Stimulated activated CD4-positive, alpha-beta T cell treated with anti-CD3 and anti-CD28 coated beads, Interleukin-1b, Interleukin-23, amount 100 ng/mL, for 24 hours (primary cell): Measurements from ENCODE around the gene HYDIN.
A peak's percentile ranks its signal among the peaks of the same experiment; 100 is the strongest.
"Not testable (repeated sequence)": the region's sequence is repeated elsewhere in the genome, so short reads cannot be mapped to it uniquely, and the experiment has no call there.

Experiments used
- DNase-seq, 4 experiments: peaks; one replicate each; pipeline ENCODE4 v3.0.0-alpha.2; 2020; ENCODE audit warnings: low read depth in 4 of 4, low spot score in 1 of 4

Gene HYDIN

GRCh38 chr16:70882311-70882710 lies 348.2 kb downstream of the HYDIN start:
- not testable (repeated sequence) for DNase-seq

GRCh38 chr16:70877895-70878294 lies 352.6 kb downstream of the HYDIN start:
- DNase-seq = not testable (repeated sequence)

GRCh38 chr16:70876442-70876841 lies 354.1 kb downstream of the HYDIN start:
- DNase-seq = not testable (repeated sequence)

GRCh38 chr16:70864698-70865097 lies 365.8 kb downstream of the HYDIN start:
- DNase-seq = not testable (repeated sequence)

- DNase-seq = not testable (repeated sequence)
Observed at GRCh38 chr16:70861996-70862395, 368.5 kb downstream of the HYDIN start.

- DNase-seq = not testable (repeated sequence)
Observed at GRCh38 chr16:70851299-70851698, 379.2 kb downstream of the HYDIN start.

GRCh38 chr16:70823498-70824118 lies 406.9 kb downstream of the HYDIN start:
- DNase-seq = not testable (repeated sequence)

- DNase-seq = not testable (repeated sequence)
Observed at GRCh38 chr16:70822734-70823133, 407.8 kb downstream of the HYDIN start.

- DNase-seq = not testable (repeated sequence)
Observed at GRCh38 chr16:70818088-70818487, 412.4 kb downstream of the HYDIN start.

- DNase-seq = no peak
Observed at GRCh38 chr16:70809392-70810060, 421.0 kb downstream of the HYDIN start.

- DNase-seq = no peak
Observed at GRCh38 chr16:70808371-70808770, 422.2 kb downstream of the HYDIN start.

GRCh38 chr16:70805787-70806186 lies 424.7 kb downstream of the HYDIN start:
- DNase-seq = no peak

GRCh38 chr16:70805380-70805779 lies 425.1 kb downstream of the HYDIN start:
- no peak for DNase-seq

GRCh38 chr16:70804734-70805169 lies 425.8 kb downstream of the HYDIN start:
- DNase-seq = no peak

- no peak for DNase-seq
Observed at GRCh38 chr16:70804153-70804733, 426.3 kb downstream of the HYDIN start.

GRCh38 chr16:70803319-70803718 lies 427.2 kb downstream of the HYDIN start:
- DNase-seq = no peak

GRCh38 chr16:70801611-70802010 lies 428.9 kb downstream of the HYDIN start:
- DNase-seq = no peak

GRCh38 chr16:70800781-70801480 lies 429.6 kb downstream of the HYDIN start, which contains the start of gene VAC14:
TSS of gene VAC14 (minus strand) at chr16:70801158. CDS start at chr16:70800900, 258 bp downstream.
- DNase-seq = peak; percentile 94 to 97 (median 94)

- no peak for DNase-seq
Observed at GRCh38 chr16:70800311-70800710, 430.2 kb downstream of the HYDIN start.

GRCh38 chr16:70796301-70796700 lies 434.2 kb downstream of the HYDIN start:
- no peak for DNase-seq

GRCh38 chr16:70795296-70795912 lies 435.1 kb downstream of the HYDIN start:
- DNase-seq = no peak
